ENCODE measurements around the gene NEK9. TPM values are rescaled to one million over a fixed set of nuclear protein-coding genes. Genes with fewer than 3 reads are reported as not detected.
"Not testable (repeated sequence)": the region's sequence is repeated elsewhere in the genome, so short reads cannot be mapped to it uniquely, and the experiment has no call there.

NEK9 gene
- polyA plus RNA-seq, 3 donors = 129 to 142 (median 130) TPM

DNA sequence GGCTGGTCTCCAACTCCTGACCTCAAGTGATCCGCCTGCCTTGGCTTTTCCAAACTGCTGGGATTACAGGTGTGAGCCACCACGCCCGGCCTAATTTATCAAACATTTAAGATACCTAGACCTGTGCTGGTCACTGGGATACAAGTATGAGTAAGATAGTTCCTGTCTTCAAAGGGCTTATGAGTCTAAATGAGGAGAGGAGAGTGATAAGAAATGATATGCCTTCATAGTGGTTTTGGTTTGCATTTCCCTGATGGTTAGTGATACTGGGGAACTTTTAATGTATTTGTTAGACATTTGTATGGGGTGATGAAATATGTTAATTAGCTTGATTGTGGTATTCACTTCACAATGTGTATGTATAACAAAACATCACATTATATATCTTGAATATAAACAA lies 28.3 kb upstream of the NEK9 start:
- no peak for DNase-seq (ENCODE audit: extremely low read depth in 1 of 11, low read depth in 9 of 11, low spot score in 4 of 11)

DNA sequence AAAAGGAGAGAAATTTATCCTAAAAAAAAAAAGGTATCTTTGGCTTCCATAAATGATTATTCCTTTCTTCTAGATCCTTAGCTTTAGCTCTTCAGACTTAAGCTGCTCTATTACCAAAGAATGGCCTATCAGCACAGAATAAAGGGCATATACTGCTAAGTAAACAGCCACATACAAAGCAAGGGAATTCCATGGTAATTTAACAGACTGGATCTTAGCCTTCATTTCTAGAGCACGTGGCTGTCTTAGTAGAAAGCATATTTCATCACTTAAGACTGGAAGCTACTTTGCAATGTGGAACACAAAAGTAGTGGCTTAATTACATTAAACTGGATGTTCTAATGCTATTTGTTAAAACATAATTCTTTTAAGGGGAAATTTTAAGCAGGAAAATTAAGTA lies 26.4 kb upstream of the NEK9 start:
- DNase-seq (ENCODE audit: extremely low read depth in 1 of 11, low read depth in 9 of 11, low spot score in 4 of 11) = no peak

GRCh38 chr14:75151851-75152250 lies 25.0 kb upstream of the NEK9 start:
- no peak for DNase-seq (ENCODE audit: extremely low read depth in 1 of 11, low read depth in 9 of 11, low spot score in 4 of 11)

- not testable (repeated sequence) for DNase-seq (ENCODE audit: extremely low read depth in 1 of 11, low read depth in 9 of 11, low spot score in 4 of 11)
Measured at GRCh38 chr14:75150637-75151036, 23.8 kb upstream of the NEK9 start.

- DNase-seq (ENCODE audit: extremely low read depth in 1 of 11, low read depth in 9 of 11, low spot score in 4 of 11) = no peak
Measured at GRCh38 chr14:75150150-75150549, 23.3 kb upstream of the NEK9 start.

- DNase-seq (ENCODE audit: extremely low read depth in 1 of 11, low read depth in 9 of 11, low spot score in 4 of 11) = peak in 1 of 11 donors; percentile 34
Measured at GRCh38 chr14:75147423-75148071, 20.7 kb upstream of the NEK9 start.

- DNase-seq (ENCODE audit: extremely low read depth in 1 of 11, low read depth in 9 of 11, low spot score in 4 of 11) = no peak
Measured at GRCh38 chr14:75144944-75145343, 18.1 kb upstream of the NEK9 start.

GRCh38 chr14:75143761-75144527 lies 17.1 kb upstream of the NEK9 start:
- no peak for DNase-seq (ENCODE audit: extremely low read depth in 1 of 11, low read depth in 9 of 11, low spot score in 4 of 11)

DNA sequence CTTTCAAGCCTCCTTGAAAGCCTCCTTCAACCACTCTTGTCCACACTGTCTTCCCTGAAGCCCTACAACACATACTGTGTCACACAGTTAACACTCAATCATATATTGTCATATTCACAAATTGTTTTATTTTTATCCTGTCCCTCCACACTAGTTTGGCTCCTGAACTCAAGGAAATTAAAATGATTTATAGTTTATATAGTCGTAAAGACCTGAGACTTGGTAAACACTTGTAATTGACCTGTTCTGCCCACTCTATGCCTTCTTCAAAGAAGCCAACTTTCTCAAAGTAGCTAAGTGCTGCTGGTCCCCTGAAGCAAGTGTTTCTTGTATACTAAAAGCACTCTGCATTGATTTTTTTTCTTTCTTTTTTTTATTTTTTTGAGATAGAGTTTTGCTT lies 15.6 kb upstream of the NEK9 start:
- no peak for DNase-seq (ENCODE audit: extremely low read depth in 1 of 11, low read depth in 9 of 11, low spot score in 4 of 11)

- no peak for DNase-seq (ENCODE audit: extremely low read depth in 1 of 11, low read depth in 9 of 11, low spot score in 4 of 11)
Measured at GRCh38 chr14:75141967-75142366, 15.1 kb upstream of the NEK9 start.

- DNase-seq (ENCODE audit: extremely low read depth in 1 of 11, low read depth in 9 of 11, low spot score in 4 of 11) = no peak
Measured at GRCh38 chr14:75141062-75141461, 14.2 kb upstream of the NEK9 start.

GRCh38 chr14:75140620-75141019 lies 13.8 kb upstream of the NEK9 start:
- no peak for DNase-seq (ENCODE audit: extremely low read depth in 1 of 11, low read depth in 9 of 11, low spot score in 4 of 11)

DNA sequence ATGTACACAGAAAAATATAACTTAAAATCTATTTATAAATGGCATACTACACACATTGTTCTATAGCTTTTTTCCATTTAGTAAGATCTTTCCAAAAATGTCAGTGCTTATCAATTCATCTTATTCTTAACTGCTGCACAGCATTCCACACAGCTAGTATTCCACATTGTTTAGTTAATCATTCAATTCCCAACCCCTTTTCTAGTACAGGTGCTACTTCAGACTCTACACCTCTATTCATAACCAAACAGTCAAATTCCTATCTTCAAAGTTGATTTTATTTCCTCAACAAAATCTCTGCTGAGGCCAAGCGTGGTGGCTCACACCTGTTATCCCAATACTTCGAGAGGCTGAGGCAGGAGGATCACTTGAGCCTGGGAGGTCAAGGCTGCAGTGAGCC lies 12.3 kb upstream of the NEK9 start:
- no peak for DNase-seq (ENCODE audit: extremely low read depth in 1 of 11, low read depth in 9 of 11, low spot score in 4 of 11)

DNA sequence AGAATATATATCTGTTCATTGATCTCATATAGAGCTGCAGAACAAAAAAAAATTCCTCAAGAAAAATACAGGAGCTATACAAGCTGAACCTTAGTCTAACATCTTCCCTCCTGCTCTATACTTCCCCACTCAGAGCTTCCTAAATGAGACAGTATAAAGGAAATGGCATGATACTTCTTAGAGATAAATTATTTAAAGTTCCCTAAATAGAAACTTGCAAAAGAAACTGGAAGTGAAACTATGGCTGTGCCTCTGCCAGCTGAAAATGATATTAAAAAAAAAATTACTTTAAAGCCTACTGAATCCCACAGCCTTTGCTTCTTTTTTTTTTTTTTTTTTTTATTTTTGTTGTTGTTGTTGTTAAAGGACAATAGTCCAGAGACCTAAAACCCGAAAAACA lies 11.6 kb upstream of the NEK9 start:
- DNase-seq (ENCODE audit: extremely low read depth in 1 of 11, low read depth in 9 of 11, low spot score in 4 of 11) = no peak

- DNase-seq (ENCODE audit: extremely low read depth in 1 of 11, low read depth in 9 of 11, low spot score in 4 of 11) = no peak
Measured at GRCh38 chr14:75134644-75135043, 7.8 kb upstream of the NEK9 start.

GRCh38 chr14:75133597-75133996 lies 6.7 kb upstream of the NEK9 start:
- DNase-seq (ENCODE audit: extremely low read depth in 1 of 11, low read depth in 9 of 11, low spot score in 4 of 11) = no peak

DNA sequence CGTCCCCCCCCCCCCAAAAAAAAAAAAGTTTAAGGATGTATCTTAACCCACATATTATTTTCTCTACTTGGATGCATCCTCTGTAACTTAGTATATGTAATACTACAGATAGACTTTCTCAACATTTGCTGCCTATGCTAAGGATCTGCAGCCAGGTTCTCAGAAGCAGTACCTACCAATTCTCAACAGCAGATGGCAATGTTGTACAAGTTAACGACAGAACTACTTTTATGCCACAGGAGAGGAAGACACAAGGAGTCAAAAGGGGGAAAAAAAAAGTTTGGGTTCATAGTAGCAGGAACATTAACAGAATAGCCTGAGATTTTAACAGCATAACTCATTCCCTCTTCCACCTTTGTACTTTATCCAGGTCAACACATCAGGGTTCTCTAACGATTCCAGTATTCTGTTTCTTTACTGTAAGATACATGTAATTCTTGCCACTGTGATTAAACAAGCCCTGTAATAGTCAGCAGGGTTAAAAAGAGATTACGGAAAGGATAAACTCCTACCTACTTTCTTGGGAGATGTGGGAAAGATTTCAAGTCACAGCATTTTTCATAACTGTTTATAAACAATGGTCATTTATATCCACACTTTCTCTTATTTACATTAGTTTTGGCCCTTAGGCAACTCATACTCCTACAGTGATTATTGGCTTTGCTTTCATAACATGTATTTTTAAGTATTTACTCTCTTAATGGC lies 5.7 kb upstream of the NEK9 start:
- DNase-seq (ENCODE audit: extremely low read depth in 1 of 11, low read depth in 9 of 11, low spot score in 4 of 11) = peak in 10 of 11 donors; percentile 53 to 82 (median 70)

- no peak for DNase-seq (ENCODE audit: extremely low read depth in 1 of 11, low read depth in 9 of 11, low spot score in 4 of 11)
Measured at GRCh38 chr14:75128596-75128990, 1.7 kb upstream of the NEK9 start.

DNA sequence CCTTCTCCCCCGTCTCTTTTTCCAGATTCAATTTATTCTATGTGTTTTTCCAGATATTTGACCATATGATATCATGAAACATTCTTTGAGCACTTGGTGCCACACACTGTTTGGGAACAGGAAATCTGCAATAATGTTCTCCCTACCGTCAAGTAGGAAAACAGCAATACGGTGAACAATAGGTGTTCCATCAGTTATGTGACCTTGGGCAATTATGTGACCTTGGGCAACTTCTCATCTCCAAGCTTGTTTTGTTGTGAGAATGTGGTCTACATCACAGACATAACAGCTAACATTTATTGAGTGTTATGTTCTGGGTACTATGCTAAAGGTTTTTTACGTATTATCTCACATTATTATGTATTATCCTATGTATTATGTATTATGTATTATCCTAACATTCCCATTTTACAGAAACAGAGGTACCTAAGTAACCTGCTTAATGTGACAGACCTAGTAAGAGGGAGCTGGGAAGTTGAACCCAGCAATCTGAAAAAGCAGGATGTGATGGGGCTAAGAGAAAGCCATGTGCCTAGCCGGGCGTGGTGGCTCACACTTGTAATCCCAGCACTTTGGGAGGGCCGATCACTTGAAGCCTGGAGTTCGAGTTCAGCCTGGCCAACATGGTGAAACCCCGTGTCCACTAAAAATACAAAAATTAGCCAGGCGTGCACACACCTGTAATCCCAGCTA lies 1.2 kb upstream of the NEK9 start:
- DNase-seq (ENCODE audit: extremely low read depth in 1 of 11, low read depth in 9 of 11, low spot score in 4 of 11) = no peak

DNA sequence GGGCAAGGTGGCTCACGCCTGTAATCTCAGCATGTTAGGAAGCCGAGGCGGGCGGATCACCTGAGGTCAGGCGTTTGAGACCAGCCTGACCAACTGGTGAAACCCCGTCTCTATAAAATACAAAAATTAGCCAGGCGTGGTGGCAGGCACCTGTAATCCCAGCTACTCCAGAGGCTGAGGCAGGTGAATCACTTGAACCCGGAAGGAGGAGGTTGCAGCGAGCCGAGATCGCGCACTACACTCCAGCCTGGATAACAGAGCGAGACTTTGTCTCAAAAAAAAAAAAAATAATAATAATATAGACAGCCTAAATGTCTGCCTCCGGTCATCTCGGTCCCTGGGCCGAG lies 599 bp upstream of the NEK9 start:
- DNase-seq (ENCODE audit: extremely low read depth in 1 of 11, low read depth in 9 of 11, low spot score in 4 of 11) = not testable (repeated sequence)

All from renal cortex interstitium (tissue), 11 donors.